HL-60 (cell line): ENCODE measurements around the gene NDUFA8.

ENCODE experiments used
- DNase-seq, 2 experiments: peaks; one replicate each; pipeline ENCODE4 v3.0.0-alpha.2; 2010 to 2020; ENCODE audit warnings: low read depth in 1 of 2, low spot score in 1 of 2
- H3K27ac ChIP-seq: fragments of 250-450 bp; sonication (Bioruptor Pico); replicated peaks from 2 replicates; pipeline ENCODE4 v1.5.1; 2020; ENCODE audit warnings: mild to moderate bottlenecking, moderate library complexity
- H3K27me3 ChIP-seq: fragments of 250-450 bp; sonication (Bioruptor Pico); 2 replicates; pipeline ENCODE4 v1.5.1; 2021; ENCODE audit warnings: mild to moderate bottlenecking, moderate library complexity; ENCODE audit not compliant: insufficient read depth, poor library complexity, severe bottlenecking
- H3K4me3 ChIP-seq: replicated peaks from 2 replicates; pipeline ENCODE4 v1.5.1; 2011; ENCODE audit warnings: mild to moderate bottlenecking, control low read depth, low read length; ENCODE audit not compliant: insufficient read depth
- CTCF ChIP-seq: IDR thresholded peaks from one replicate; pipeline ENCODE4 v1.5.1; 2011; ENCODE audit warnings: low read length, control low read depth, inconsistent platforms; ENCODE audit not compliant: insufficient read depth
- GABPA ChIP-seq: IDR thresholded peaks from 2 replicates; pipeline ENCODE4 v1.6.1; 2012; ENCODE audit warnings: low read depth
- POLR2AphosphoS5 ChIP-seq: IDR thresholded peaks from 2 replicates; pipeline ENCODE4 v1.6.1; 2012; ENCODE audit warnings: low read depth
- SPI1 ChIP-seq: IDR thresholded peaks from 2 replicates; pipeline ENCODE4 v1.6.1; 2012; ENCODE audit warnings: low read depth, mild to moderate bottlenecking, borderline replicate concordance
- long read RNA-seq: library from polyadenylated mRNA; unstranded; transcript quantifications from one replicate; pipeline ENCODE4 v2.0.0, GENCODE V29; 2020
- TF ChIP-seq, protein P1 (sequence below): IDR thresholded peaks from 2 replicates; pipeline ENCODE4 v1.6.1; 2012; ENCODE audit warnings: low read depth; ENCODE audit not compliant: insufficient replicate concordance

NDUFA8 gene
- long read RNA-seq, transcript NDUFA8-201 (4 exons, 844 nt) = major isoform, 30 of 30 reads
- long read RNA-seq, partial matches to known transcripts = 0 of 30 reads
- long read RNA-seq, other reads (novel, unspliced or antisense) = 0 of 30 reads

DNA sequence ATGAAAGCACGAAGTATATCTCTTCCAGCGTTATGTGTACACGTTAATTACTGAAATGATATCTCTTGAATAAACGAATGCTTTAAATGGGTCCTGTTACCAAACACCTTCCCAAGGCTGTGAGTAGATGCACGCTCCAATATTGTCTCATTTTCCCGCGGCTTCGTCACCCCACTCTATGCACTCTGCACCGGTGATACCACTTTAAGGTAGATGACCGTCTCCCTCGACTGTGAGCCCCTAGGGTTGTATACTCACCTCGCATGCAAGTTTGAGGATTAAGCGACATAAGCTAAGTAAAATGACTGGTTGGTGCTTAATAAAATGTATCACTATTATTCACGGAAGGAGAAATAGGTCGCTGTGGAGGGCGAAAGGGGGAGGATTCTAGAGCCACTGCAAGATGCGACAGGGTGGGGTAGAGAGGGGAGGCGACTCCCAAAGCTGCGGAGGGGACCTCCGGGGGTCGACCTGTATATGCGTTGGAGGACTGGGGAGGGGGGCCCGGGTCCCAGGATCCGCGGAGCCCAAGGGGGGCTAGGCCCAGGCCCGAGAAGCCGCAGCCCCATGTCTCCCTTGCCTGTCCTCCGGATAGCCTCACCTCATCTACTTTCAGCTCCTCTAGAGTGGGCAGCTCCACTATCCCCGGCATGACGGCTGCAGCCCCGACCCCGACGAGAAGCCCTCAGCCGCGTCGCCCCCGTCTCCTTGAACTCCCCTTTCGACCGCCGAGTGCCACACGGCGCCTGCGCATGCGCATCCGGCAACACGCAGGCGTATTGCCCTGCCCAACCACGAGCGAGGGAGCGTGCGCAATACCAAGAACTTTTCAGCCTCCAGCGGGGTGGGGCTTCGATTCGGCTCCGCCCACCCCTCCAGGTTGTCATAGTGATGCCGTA is at the start of gene NDUFA8, which contains the start of gene MORN5:
Gene NDUFA8, minus strand, starts transcription at position 754 of the 899 bp plus-strand sequence. Its CDS starts 102 bp downstream, at position 652.
Gene MORN5, plus strand, starts transcription at position 883 of the 899 bp plus-strand sequence. CDS start 65 bp downstream, outside the sequence.
- Histone ChIP-seq H3K27me3 (no peaks in the 10 kb centered on the region), H3K27ac (peak within 1 kb of the TSS; percentile 73), H3K4me3 (peak within 1 kb of the TSS; percentile 74)
- DNase-seq = peak; percentile 92 to 94
- TF ChIP-seq POLR2AphosphoS5 (peak; percentile 81), GABPA (no peak), CTCF (no peak)
- TF ChIP-seq, protein P1, sequence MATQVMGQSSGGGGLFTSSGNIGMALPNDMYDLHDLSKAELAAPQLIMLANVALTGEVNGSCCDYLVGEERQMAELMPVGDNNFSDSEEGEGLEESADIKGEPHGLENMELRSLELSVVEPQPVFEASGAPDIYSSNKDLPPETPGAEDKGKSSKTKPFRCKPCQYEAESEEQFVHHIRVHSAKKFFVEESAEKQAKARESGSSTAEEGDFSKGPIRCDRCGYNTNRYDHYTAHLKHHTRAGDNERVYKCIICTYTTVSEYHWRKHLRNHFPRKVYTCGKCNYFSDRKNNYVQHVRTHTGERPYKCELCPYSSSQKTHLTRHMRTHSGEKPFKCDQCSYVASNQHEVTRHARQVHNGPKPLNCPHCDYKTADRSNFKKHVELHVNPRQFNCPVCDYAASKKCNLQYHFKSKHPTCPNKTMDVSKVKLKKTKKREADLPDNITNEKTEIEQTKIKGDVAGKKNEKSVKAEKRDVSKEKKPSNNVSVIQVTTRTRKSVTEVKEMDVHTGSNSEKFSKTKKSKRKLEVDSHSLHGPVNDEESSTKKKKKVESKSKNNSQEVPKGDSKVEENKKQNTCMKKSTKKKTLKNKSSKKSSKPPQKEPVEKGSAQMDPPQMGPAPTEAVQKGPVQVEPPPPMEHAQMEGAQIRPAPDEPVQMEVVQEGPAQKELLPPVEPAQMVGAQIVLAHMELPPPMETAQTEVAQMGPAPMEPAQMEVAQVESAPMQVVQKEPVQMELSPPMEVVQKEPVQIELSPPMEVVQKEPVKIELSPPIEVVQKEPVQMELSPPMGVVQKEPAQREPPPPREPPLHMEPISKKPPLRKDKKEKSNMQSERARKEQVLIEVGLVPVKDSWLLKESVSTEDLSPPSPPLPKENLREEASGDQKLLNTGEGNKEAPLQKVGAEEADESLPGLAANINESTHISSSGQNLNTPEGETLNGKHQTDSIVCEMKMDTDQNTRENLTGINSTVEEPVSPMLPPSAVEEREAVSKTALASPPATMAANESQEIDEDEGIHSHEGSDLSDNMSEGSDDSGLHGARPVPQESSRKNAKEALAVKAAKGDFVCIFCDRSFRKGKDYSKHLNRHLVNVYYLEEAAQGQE = no peak

GRCh38 chr9:122207096-122207495 is 47.5 kb upstream of the NDUFA8 start:
- H3K27ac ChIP-seq = no peak overlapping the region
- H3K4me3 ChIP-seq = no peak overlapping the region
- DNase-seq = no peak
- H3K27me3 ChIP-seq = peaks cover 17% of the 10 kb centered on the region
- TF ChIP-seq GABPA = no peak
- TF ChIP-seq CTCF = no peak
- no peak for TF ChIP-seq SPI1
- TF ChIP-seq, protein P1 = no peak
- no peak for TF ChIP-seq POLR2AphosphoS5

DNA sequence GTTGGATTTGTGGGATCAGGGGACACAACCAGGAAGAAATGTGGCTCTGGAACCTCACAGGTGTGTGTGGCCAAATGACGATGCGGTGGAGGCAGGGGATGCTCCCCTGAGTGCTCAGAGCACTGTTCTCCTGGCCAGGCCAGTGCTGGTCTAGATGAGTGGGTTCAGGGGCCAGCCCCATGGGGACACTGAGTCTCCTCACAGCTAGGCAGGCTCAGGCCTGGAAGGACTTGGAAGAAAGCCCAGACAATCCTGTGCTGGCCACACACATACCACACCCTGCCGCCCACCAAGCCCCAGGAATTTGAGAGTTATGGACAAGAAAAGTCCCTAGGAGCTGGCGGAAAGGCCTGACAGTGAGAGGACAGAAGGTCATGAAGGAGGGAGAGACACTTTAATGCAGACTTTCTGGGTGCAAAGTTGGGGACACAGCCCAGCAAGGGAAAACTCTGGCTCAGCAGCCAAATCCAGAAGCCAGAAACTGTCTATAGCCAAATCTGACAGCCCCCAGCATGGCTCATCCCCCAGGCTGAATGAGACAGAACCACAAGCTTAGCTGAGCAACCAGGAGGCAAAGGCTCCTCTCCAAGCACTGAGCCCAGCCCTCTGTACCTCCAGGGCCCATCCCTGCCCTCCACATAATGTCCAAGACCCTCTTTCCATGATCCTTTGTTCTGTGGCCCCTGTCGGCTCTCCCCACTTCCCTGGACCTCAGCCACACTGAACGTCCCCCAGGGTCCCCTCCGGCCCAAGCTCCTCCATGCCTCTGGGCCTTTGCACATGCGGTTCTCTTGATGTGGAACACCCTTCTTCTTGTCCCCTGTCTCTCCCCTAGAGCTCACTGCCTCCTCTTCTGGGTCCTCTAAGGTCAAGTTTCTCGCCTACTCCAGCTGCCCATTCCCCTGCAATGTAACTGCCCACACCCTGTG is 46.8 kb upstream of the NDUFA8 start:
- DNase-seq = no peak
- Histone ChIP-seq H3K4me3 (no peak overlapping the region), H3K27ac (no peak overlapping the region), H3K27me3 (peaks cover 11% of the 10 kb centered on the region)
- TF ChIP-seq POLR2AphosphoS5 = no peak
- TF ChIP-seq CTCF = no peak
- TF ChIP-seq, protein P1 = no peak
- no peak for TF ChIP-seq GABPA
- TF ChIP-seq SPI1 = no peak
